ENCODE results near the gene ATG3. TPM values are rescaled to one million over a fixed set of nuclear protein-coding genes. Genes with fewer than 3 reads are reported as not detected.

Gene ATG3
- total RNA-seq, 1 donor from 2014 or later: 73.3 TPM

DNA sequence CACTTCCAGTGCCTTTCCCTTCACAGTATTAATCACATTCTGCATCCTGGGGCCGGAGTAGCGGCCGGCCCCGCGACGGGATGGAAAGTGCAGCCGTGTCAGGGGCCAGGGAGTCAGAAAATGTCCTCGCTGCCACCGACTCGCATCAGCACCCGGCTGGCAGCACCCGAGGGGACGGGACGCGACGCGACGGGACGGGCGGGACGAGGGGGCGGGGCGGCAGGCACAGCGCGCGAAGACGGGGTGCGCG is 353 bp downstream of the ATG3 start:
- DNase-seq (ENCODE audit: low spot score in 2 of 2): peak in 1 of 2 donors; percentile 10
- H3K27me3 ChIP-seq: no peaks in the 10 kb centered on the region
- TF ChIP-seq, protein P1, sequence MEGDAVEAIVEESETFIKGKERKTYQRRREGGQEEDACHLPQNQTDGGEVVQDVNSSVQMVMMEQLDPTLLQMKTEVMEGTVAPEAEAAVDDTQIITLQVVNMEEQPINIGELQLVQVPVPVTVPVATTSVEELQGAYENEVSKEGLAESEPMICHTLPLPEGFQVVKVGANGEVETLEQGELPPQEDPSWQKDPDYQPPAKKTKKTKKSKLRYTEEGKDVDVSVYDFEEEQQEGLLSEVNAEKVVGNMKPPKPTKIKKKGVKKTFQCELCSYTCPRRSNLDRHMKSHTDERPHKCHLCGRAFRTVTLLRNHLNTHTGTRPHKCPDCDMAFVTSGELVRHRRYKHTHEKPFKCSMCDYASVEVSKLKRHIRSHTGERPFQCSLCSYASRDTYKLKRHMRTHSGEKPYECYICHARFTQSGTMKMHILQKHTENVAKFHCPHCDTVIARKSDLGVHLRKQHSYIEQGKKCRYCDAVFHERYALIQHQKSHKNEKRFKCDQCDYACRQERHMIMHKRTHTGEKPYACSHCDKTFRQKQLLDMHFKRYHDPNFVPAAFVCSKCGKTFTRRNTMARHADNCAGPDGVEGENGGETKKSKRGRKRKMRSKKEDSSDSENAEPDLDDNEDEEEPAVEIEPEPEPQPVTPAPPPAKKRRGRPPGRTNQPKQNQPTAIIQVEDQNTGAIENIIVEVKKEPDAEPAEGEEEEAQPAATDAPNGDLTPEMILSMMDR (IDR thresholded peaks at IDR 0.05): no peak
- peak overlapping the region; percentile 95 to 98 for H3K27ac ChIP-seq
- peaks cover 0 to 10% of the 10 kb centered on the region in 2 donors for H3K36me3 ChIP-seq
- intact Hi-C loops (cut with DNase I): loop anchor here (1.0 to 10.0 kb wide), 6 partner anchors 431 to 1583 kb away; partner anchors contain the start of genes ATP6V1A, CCDC191, GTPBP8 and NAA50
- H3K4me1 ChIP-seq: peaks cover 8 to 17% of the 10 kb centered on the region in 2 donors
- H3K4me3 ChIP-seq: peak overlapping the region; percentile 70 to 73
- no peaks in the 10 kb centered on the region for H3K9me3 ChIP-seq

- peaks cover 0 to 10% of the 10 kb centered on the region in 2 donors for H3K36me3 ChIP-seq
- no peaks in the 10 kb centered on the region for H3K27me3 ChIP-seq
- no peaks in the 10 kb centered on the region for H3K9me3 ChIP-seq
- H3K4me1 ChIP-seq: peaks cover 8 to 17% of the 10 kb centered on the region in 2 donors
- H3K27ac ChIP-seq: peak overlapping the region; percentile 95 to 98
- intact Hi-C loops (cut with DNase I): loop anchor here (1.0 to 10.0 kb wide), 6 partner anchors 431 to 1584 kb away; partner anchors contain the start of genes ATP6V1A, CCDC191, GTPBP8 and NAA50
- peak; percentile 23 to 77 for DNase-seq (ENCODE audit: low spot score in 2 of 2)
- TF ChIP-seq, protein P1 (IDR thresholded peaks at IDR 0.05): no peak
- peak overlapping the region; percentile 70 to 73 for H3K4me3 ChIP-seq
Observed at GRCh38 chr3:112560721-112561483, 860 bp downstream of the ATG3 start.

DNA sequence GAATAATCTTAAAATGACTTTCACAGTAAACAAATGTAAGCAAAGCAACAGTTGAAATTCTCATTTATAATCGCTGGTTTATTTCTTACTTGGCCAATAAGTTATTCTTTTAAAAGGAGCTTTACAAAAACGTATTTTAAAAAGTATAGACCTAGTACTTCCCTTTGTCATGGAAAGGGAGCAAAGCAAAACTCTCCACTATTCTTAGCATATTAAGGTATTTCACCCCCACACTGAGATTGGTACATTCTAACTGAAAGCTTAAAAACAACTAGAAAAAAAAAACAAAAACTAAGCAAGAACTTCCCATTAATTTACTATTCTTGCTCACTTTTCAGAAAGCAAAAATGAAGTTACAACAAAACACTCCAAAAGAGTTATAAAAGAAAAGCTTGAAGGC is 1.5 kb downstream of the ATG3 start:
- Histone ChIP-seq H3K36me3 (peaks cover 0 to 10% of the 10 kb centered on the region in 2 donors), H3K27me3 (no peaks in the 10 kb centered on the region), H3K27ac (peak overlapping the region; percentile 95 to 98), H3K4me1 (peaks cover 8 to 17% of the 10 kb centered on the region in 2 donors), H3K9me3 (no peaks in the 10 kb centered on the region), H3K4me3 (peak overlapping the region; percentile 70 to 73)
- DNase-seq (ENCODE audit: low spot score in 2 of 2): no peak
- intact Hi-C loops (cut with DNase I): loop anchor here (2.0 to 10.0 kb wide), 5 partner anchors 432 to 1584 kb away; partner anchors contain the start of genes ATP6V1A, CCDC191, GTPBP8 and NAA50
- TF ChIP-seq, protein P1 (IDR thresholded peaks at IDR 0.05): no peak

- H3K4me1 ChIP-seq: peaks cover 8 to 13% of the 10 kb centered on the region in 2 donors
- intact Hi-C loops (cut with DNase I): no loop called here
- DNase-seq (ENCODE audit: low spot score in 2 of 2): no peak
Observed at GRCh38 chr3:112557976-112558375, 3.8 kb downstream of the ATG3 start.

DNA sequence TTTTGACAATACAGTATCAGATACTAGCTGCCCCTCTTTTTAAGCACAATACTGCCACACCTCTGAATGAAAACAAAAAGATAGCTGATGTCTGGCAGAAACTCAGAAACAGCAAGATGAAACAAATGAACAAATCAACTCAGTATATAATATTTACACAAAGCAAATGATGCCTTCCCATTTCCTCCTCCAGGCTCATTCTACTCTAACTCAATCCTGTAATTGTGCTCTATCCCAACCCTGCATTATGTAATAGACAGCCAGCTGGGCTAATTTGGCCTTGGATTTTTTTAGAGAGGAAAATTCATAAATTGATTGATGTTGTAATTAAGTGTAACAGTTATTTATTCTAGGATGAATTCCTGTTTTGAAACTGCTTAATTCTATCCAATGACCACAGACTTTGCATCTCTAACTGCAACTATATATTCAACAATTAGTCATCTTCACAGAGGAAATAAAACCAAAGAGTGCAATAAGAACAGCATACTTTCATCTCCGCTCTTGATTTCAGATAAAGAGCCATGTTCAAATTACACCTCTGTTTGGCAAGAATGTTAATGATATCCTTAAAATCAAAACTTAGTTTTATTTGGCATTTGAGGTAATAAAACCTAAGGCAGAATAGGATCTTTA is 6.1 kb downstream of the ATG3 start:
- Histone ChIP-seq H3K4me3 (no peak overlapping the region), H3K27ac (no peak overlapping the region), H3K27me3 (no peaks in the 10 kb centered on the region), H3K36me3 (peaks cover 0 to 10% of the 10 kb centered on the region in 2 donors), H3K4me1 (peaks cover 8 to 9% of the 10 kb centered on the region in 2 donors), H3K9me3 (no peaks in the 10 kb centered on the region)
- DNase-seq (ENCODE audit: low spot score in 2 of 2): no peak
- TF ChIP-seq, protein P1 (IDR thresholded peaks at IDR 0.05): no peak
- intact Hi-C loops (cut with DNase I): no loop called here

More at GRCh38 chr3:112557976-112558375, 3.8 kb downstream of the ATG3 start:
- Histone ChIP-seq H3K4me3 (no peak overlapping the region), H3K36me3 (peaks cover 0 to 10% of the 10 kb centered on the region in 2 donors), H3K27me3 (no peaks in the 10 kb centered on the region), H3K9me3 (no peaks in the 10 kb centered on the region), H3K27ac (no peak overlapping the region)
- TF ChIP-seq, protein P1 (IDR thresholded peaks at IDR 0.05): no peak

All from ascending aorta (tissue), 2 donors.